ENCODE data around the gene LY86. TPM values are rescaled to one million over a fixed set of nuclear protein-coding genes. Genes with fewer than 3 reads are reported as not detected.
A peak's percentile ranks its signal among the peaks of the same experiment; 100 is the strongest.

Gene LY86
- total and polyA plus RNA-seq, 9 of the 15 experiments (the other 6 are each of a cell fraction or from before 2014, with no cell fraction given) = 0.08 to 0.20 TPM; not detected in 7

- no peak overlapping the region for H3K4me3 ChIP-seq
- H3K4me2 ChIP-seq (ENCODE audit: insufficient read depth, low read length) = no peak overlapping the region
- no peaks in the 10 kb centered on the region for H3K36me3 ChIP-seq (ENCODE audit: control insufficient read depth, insufficient read depth, low read length)
- no TSS peak for BruUV-seq (replicated peaks)
- in situ Hi-C loops (cut with MboI) (no loop called here), intact Hi-C loops (cut with micrococcal nuclease) (no loop called here)
- DNase-seq (ENCODE audit: extremely low read depth in 1 of 4, low spot score in 3 of 4) (no peak), ATAC-seq (no peak; the same call in 2 of the 3 replicates), FAIRE-seq (no peak)
- no peaks in the 10 kb centered on the region; a peak in 1 of 5 replicates for H3K27me3 ChIP-seq (ENCODE audit: control insufficient read depth in 2 of 2, insufficient read depth in 2 of 2, low read length in 2 of 2)
- peaks cover 5 to 44% of the 10 kb centered on the region in 2 experiments; a peak in 4 of 5 replicates for H3K4me1 ChIP-seq (replicated peaks in 1 of 2; ENCODE audit: control insufficient read depth in 2 of 2, insufficient read depth in 2 of 2, low read length in 2 of 2)
- H3K27ac ChIP-seq (ENCODE audit: extremely low read depth, low read depth, low read length) = no peak overlapping the region
- ChIA-PET POLR2A (interaction anchor here (0.6 to 0.7 kb wide), 2 partner anchors 49 to 621 kb away, joined by 3 read pairs; no protein-coding TSS in a partner anchor), CTCF (ENCODE audit: low intra/inter-chr PET ratio) (no interaction called here)
- H3K9me3 ChIP-seq (replicated peaks; ENCODE audit: control insufficient read depth, insufficient read depth, low read depth, low read length) = peaks cover 3% of the 10 kb centered on the region; the same call in 1 of the 2 replicates
- no peaks in the 10 kb centered on the region for H4K20me1 ChIP-seq (replicated peaks; ENCODE audit: control insufficient read depth, insufficient read depth, low read length)
- 53% methylated on average over 9 of the region's 9 CpGs for WGBS (ENCODE audit: insufficient coverage, low coverage, missing lambda C conversion rate)
- no peaks in the 10 kb centered on the region for H3K79me2 ChIP-seq (ENCODE audit: control insufficient read depth, insufficient read depth, low read length)
- no peak overlapping the region for H2AFZ ChIP-seq (ENCODE audit: low read depth, low read length)
- H3K9me1 ChIP-seq (ENCODE audit: control insufficient read depth, insufficient read depth, low read length) = no peaks in the 10 kb centered on the region
- TF ChIP-seq MYC (IDR thresholded peaks at IDR 0.05; ENCODE audit: low read depth, low read length) (no peak), MYC (CRISPR knock-in tag; IDR thresholded peaks at IDR 0.05; ENCODE audit: borderline replicate concordance, low read depth) (0 out of 2 replicates have a peak, but pooled peaks have one; percentile 24), ZBTB33 (CRISPR knock-in tag; IDR thresholded peaks at IDR 0.05) (no peak)
- no peak overlapping the region for H3K9ac ChIP-seq (ENCODE audit: insufficient read depth in 1 of 2, low read depth in 2 of 2, low read length in 2 of 2)
Observed at GRCh38 chr6:6660339-6661045, 72.0 kb downstream of the LY86 start.
